GM21717 (cell line): ENCODE measurements around the gene WNT7A.

ENCODE experiments used
- ATAC-seq: cut with Tn5 transposase; IDR thresholded peaks from one replicate; pipeline ENCODE4 v1.9.1; 2021; ENCODE audit warnings: mild to moderate bottlenecking, moderate library complexity; ENCODE audit not compliant: unreplicated experiment

Gene WNT7A

GRCh38 chr3:13776253-13777050, 103.4 kb downstream of the WNT7A start:
- no peak for ATAC-seq

DNA sequence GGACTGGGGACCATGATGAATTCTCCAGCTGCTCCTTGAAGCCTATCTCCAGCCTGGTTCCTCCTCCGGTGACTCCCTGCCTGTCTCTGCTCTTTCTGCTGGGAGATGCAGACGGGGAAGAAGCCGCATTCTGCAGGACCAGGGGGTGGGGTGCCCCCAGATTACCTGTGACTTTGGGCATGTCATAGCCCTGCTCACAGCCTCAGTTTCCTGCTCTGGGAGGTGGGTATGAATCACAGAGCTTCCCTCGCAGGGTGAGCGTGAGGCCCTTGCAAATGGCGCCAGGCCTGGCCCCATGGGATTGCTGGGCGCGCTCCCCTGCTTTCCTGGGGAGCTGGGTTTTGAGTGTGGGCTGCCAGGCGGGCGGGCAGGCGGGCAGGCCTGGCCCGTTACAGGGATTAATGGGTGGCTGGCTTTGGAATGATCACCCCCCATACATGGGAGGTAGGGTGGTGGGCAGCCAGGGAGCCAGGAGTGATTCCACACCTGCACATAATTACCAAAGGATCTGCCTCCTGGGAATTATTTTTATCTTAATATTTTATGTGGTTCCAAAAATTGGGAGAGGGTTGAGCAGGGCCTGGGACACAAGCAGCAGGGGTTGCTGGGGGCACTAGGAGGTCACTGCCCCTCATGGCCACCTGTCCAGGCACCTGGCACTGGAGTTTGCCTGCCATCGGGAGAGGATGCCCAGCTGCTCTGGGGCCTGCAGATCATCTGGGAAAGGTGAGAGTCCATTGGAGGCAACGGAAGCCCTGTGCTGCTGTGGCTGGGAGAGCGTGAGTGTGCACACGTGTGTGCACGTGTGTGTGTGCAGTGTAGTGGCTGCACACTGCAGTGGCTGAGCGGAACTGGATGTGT, 106.8 kb downstream of the WNT7A start:
- ATAC-seq, result no peak

- no peak for ATAC-seq
Observed at GRCh38 chr3:13772321-13772745, 107.5 kb downstream of the WNT7A start.

DNA sequence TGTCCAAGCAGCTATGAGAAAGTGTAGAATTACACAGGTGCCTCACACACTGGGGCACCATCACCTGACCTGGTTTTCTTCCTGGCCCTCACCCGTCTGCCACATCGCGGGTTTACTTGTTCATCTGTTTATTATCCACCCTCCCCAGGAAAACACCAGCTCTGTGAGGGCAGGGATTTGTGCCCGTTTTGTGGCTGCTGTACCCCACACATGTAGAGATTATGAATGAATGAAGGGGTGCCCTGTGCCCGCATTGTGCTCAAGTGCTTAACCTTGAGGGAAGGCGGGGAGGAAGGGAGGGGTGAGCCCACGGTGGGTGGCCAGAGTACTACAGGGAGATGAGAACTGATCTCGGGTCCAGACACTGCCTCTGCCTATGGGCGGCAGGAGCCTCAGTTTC, 108.4 kb downstream of the WNT7A start:
- ATAC-seq, result no peak

GRCh38 chr3:13770170-13771169, 109.4 kb downstream of the WNT7A start:
- ATAC-seq, result no peak

GRCh38 chr3:13769422-13769821, 110.4 kb downstream of the WNT7A start:
- no peak for ATAC-seq

GRCh38 chr3:13768453-13768852, 111.4 kb downstream of the WNT7A start:
- no peak for ATAC-seq

- no peak for ATAC-seq
Observed at GRCh38 chr3:13767896-13768295, 112.0 kb downstream of the WNT7A start.

GRCh38 chr3:13767030-13767429, 112.8 kb downstream of the WNT7A start:
- no peak for ATAC-seq
